ENCODE measurements around the gene MAN2A2. TPM values are rescaled to one million over a fixed set of nuclear protein-coding genes. Genes with fewer than 3 reads are reported as not detected.

Gene MAN2A2
- total and polyA plus RNA-seq, 2 experiments from 2014 or later: 4.3 to 7.7 TPM

- H2AFZ ChIP-seq: no peak overlapping the region
- H3K9me2 ChIP-seq (ENCODE audit: insufficient read depth): no peaks in the 10 kb centered on the region
- H3K36me3 ChIP-seq (ENCODE audit: low read depth): no peaks in the 10 kb centered on the region; the same call in 1 of the 2 replicates
- TF ChIP-seq EZH2 (IDR thresholded peaks at IDR 0.05; ENCODE audit: insufficient read depth, poor library complexity, severe bottlenecking): no peak
- TF ChIP-seq EZH2phosphoT487 (IDR thresholded peaks at IDR 0.05; ENCODE audit: insufficient read depth, low read depth): no peak
- H4K20me1 ChIP-seq (ENCODE audit: insufficient read depth): no peaks in the 10 kb centered on the region
- in situ Hi-C loops (cut with MboI): no loop called here
- no peaks in the 10 kb centered on the region for H3K4me1 ChIP-seq (ENCODE audit: insufficient read depth)
- H3K4me3 ChIP-seq: no peak overlapping the region
- H3K9me3 ChIP-seq (ENCODE audit: low read depth): no peaks in the 10 kb centered on the region
- no peaks in the 10 kb centered on the region for H3F3A ChIP-seq (ENCODE audit: insufficient read depth)
- no peak overlapping the region for H3K4me2 ChIP-seq (ENCODE audit: unreplicated experiment)
- H3K27ac ChIP-seq: no peak overlapping the region
- no peaks in the 10 kb centered on the region for H3K79me2 ChIP-seq (ENCODE audit: insufficient read depth)
- no peaks in the 10 kb centered on the region for H3K27me3 ChIP-seq (replicated peaks; ENCODE audit: insufficient read depth)
- no peak overlapping the region for H3K9ac ChIP-seq
- 88 to 90% methylated on average over 14 to 19 of the region's 19 CpGs for WGBS, 2 experiments (ENCODE audit: low coverage in 1 of 2, low lambda C conversion rate in 2 of 2, missing lambda C conversion rate in 2 of 2)
- DNase-seq: no peak
Measured at GRCh38 chr15:90911302-90911623, 8.2 kb downstream of the MAN2A2 start.

GRCh38 chr15:90911906-90912769 lies 9.0 kb downstream of the MAN2A2 start:
- no peak overlapping the region for H3K4me2 ChIP-seq (ENCODE audit: unreplicated experiment)
- no peaks in the 10 kb centered on the region for H4K20me1 ChIP-seq (ENCODE audit: insufficient read depth)
- no peaks in the 10 kb centered on the region; the same call in 1 of the 2 replicates for H3K36me3 ChIP-seq (ENCODE audit: low read depth)
- no peak overlapping the region for H3K9ac ChIP-seq
- 93 to 94% methylated on average over 28 to 30 of the region's 30 CpGs for WGBS, 2 experiments (ENCODE audit: low coverage in 1 of 2, low lambda C conversion rate in 2 of 2, missing lambda C conversion rate in 2 of 2)
- no peaks in the 10 kb centered on the region for H3K9me3 ChIP-seq (ENCODE audit: low read depth)
- no peak for TF ChIP-seq EZH2phosphoT487 (IDR thresholded peaks at IDR 0.05; ENCODE audit: insufficient read depth, low read depth)
- H3K79me2 ChIP-seq (ENCODE audit: insufficient read depth): no peaks in the 10 kb centered on the region
- no peak overlapping the region for H3K4me3 ChIP-seq
- H3F3A ChIP-seq (ENCODE audit: insufficient read depth): no peaks in the 10 kb centered on the region
- in situ Hi-C loops (cut with MboI): no loop called here
- no peaks in the 10 kb centered on the region for H3K4me1 ChIP-seq (ENCODE audit: insufficient read depth)
- DNase-seq: no peak
- H3K27ac ChIP-seq: no peak overlapping the region
- no peaks in the 10 kb centered on the region for H3K27me3 ChIP-seq (replicated peaks; ENCODE audit: insufficient read depth)
- no peak overlapping the region for H2AFZ ChIP-seq
- no peaks in the 10 kb centered on the region for H3K9me2 ChIP-seq (ENCODE audit: insufficient read depth)

DNA sequence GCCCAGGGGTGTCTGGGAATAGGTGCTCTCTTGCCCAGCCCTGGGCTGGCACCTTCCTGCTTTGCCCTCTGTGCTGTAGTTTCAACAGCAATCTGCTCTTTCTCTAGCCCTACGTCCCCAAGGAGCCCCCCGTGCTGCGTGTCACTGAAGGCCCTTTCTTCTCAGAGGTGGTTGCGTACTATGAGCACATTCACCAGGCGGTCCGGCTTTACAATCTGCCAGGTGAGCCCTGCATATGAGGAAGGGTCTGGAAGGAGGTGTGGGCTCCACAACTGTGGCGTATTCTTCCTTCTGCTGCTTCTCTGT lies 9.6 kb downstream of the MAN2A2 start:
- TF ChIP-seq EZH2 (IDR thresholded peaks at IDR 0.05; ENCODE audit: insufficient read depth, poor library complexity, severe bottlenecking) (no peak), EZH2phosphoT487 (IDR thresholded peaks at IDR 0.05; ENCODE audit: insufficient read depth, low read depth) (no peak)
- no peaks in the 10 kb centered on the region for H3K9me2 ChIP-seq (ENCODE audit: insufficient read depth)
- no peaks in the 10 kb centered on the region; the same call in 1 of the 2 replicates for H3K36me3 ChIP-seq (ENCODE audit: low read depth)
- H3K4me2 ChIP-seq (ENCODE audit: unreplicated experiment): no peak overlapping the region
- H3K79me2 ChIP-seq (ENCODE audit: insufficient read depth): no peaks in the 10 kb centered on the region
- H4K20me1 ChIP-seq (ENCODE audit: insufficient read depth): no peaks in the 10 kb centered on the region
- no peak for DNase-seq
- H3K4me3 ChIP-seq: no peak overlapping the region
- no peak overlapping the region for H2AFZ ChIP-seq
- 96 to 98% methylated on average over 7 of the region's 7 CpGs for WGBS, 2 experiments (ENCODE audit: low coverage in 1 of 2, low lambda C conversion rate in 2 of 2, missing lambda C conversion rate in 2 of 2)
- no peaks in the 10 kb centered on the region for H3K27me3 ChIP-seq (replicated peaks; ENCODE audit: insufficient read depth)
- H3K4me1 ChIP-seq (ENCODE audit: insufficient read depth): no peaks in the 10 kb centered on the region
- in situ Hi-C loops (cut with MboI): no loop called here
- no peak overlapping the region for H3K9ac ChIP-seq
- no peaks in the 10 kb centered on the region for H3K9me3 ChIP-seq (ENCODE audit: low read depth)
- H3F3A ChIP-seq (ENCODE audit: insufficient read depth): no peaks in the 10 kb centered on the region
- no peak overlapping the region for H3K27ac ChIP-seq

- Histone ChIP-seq H3K79me2 (ENCODE audit: insufficient read depth) (no peaks in the 10 kb centered on the region), H3K36me3 (ENCODE audit: low read depth) (no peaks in the 10 kb centered on the region; the same call in 1 of the 2 replicates), H3K4me1 (ENCODE audit: insufficient read depth) (no peaks in the 10 kb centered on the region), H3K27me3 (replicated peaks; ENCODE audit: insufficient read depth) (no peaks in the 10 kb centered on the region), H3K4me3 (no peak overlapping the region), H2AFZ (no peak overlapping the region), H3F3A (ENCODE audit: insufficient read depth) (no peaks in the 10 kb centered on the region), H3K27ac (no peak overlapping the region), H4K20me1 (ENCODE audit: insufficient read depth) (no peaks in the 10 kb centered on the region), H3K9me3 (ENCODE audit: low read depth) (no peaks in the 10 kb centered on the region), H3K9ac (no peak overlapping the region), H3K9me2 (ENCODE audit: insufficient read depth) (no peaks in the 10 kb centered on the region), H3K4me2 (ENCODE audit: unreplicated experiment) (no peak overlapping the region)
- DNase-seq: no peak
- TF ChIP-seq EZH2 (IDR thresholded peaks at IDR 0.05; ENCODE audit: insufficient read depth, poor library complexity, severe bottlenecking) (no peak), EZH2phosphoT487 (IDR thresholded peaks at IDR 0.05; ENCODE audit: insufficient read depth, low read depth) (no peak)
- 90 to 94% methylated on average over 11 to 12 of the region's 12 CpGs for WGBS, 2 experiments (ENCODE audit: low coverage in 1 of 2, low lambda C conversion rate in 2 of 2, missing lambda C conversion rate in 2 of 2)
- in situ Hi-C loops (cut with MboI): no loop called here
Measured at GRCh38 chr15:90913398-90913944, 10.4 kb downstream of the MAN2A2 start.

Data from GM23248 (cell line).